ENCODE measurements around the gene RASSF1. TPM values are rescaled to one million over a fixed set of nuclear protein-coding genes. Genes with fewer than 3 reads are reported as not detected.
A peak's percentile ranks its signal among the peaks of the same experiment; 100 is the strongest.

RASSF1 gene
- total RNA-seq, 2 experiments from 2014 or later = 68.0 to 71.2 TPM

- no peak for TF ChIP-seq CTCF (IDR thresholded peaks at IDR 0.05)
- ChIA-PET CTCF (no interaction called here), POLR2A (no interaction called here)
- ATAC-seq (ENCODE audit: poor library complexity) (no peak), DNase-seq (peak in 1 of 14 experiments; percentile 20)
- Histone ChIP-seq H3K4me3 (ENCODE audit: low read length) (no peak overlapping the region), H3K27ac (ENCODE audit: low read depth in 1 of 2, low read length in 2 of 2) (no peak overlapping the region), H3K9me3 (ENCODE audit: control insufficient read depth in 1 of 2, insufficient read depth in 1 of 2, low read length in 2 of 2) (no peaks in the 10 kb centered on the region), H3K27me3 (ENCODE audit: control insufficient read depth in 1 of 2, insufficient read depth in 2 of 2, low read length in 2 of 2) (no peaks in the 10 kb centered on the region), H3K36me3 (ENCODE audit: insufficient read depth, low read length) (peaks cover 49% of the 10 kb centered on the region), H3K4me1 (ENCODE audit: insufficient read depth, low read length) (peaks cover 53% of the 10 kb centered on the region)
- intact Hi-C loops (cut with DNase I, micrococcal nuclease) = no loop called here
- H3K4me3 Mint-ChIP-seq = no peak overlapping the region
- no peaks in the 10 kb centered on the region for H3K9me3 Mint-ChIP-seq
- H3K4me1 Mint-ChIP-seq (ENCODE audit: low read depth) = peaks cover 35% of the 10 kb centered on the region
- peaks cover 51% of the 10 kb centered on the region for H3K36me3 Mint-ChIP-seq (ENCODE audit: low read depth)
- no peak overlapping the region for H3K27ac Mint-ChIP-seq
- no peaks in the 10 kb centered on the region for H3K27me3 Mint-ChIP-seq
Observed at GRCh38 chr3:50330330-50330729, 10.3 kb downstream of the RASSF1 start.

- TF ChIP-seq CTCF (IDR thresholded peaks at IDR 0.05) = no peak
- intact Hi-C loops (cut with DNase I, micrococcal nuclease) = loop anchor here in 1 of 2 experiments (1.0 kb wide), 1 partner anchor 9 kb away; no protein-coding TSS in a partner anchor
- Mint-ChIP-seq H3K9me3 (no peaks in the 10 kb centered on the region), H3K27ac (peak within 1 kb of the TSS; percentile 92), H3K36me3 (ENCODE audit: low read depth) (peaks cover 52% of the 10 kb centered on the region), H3K4me3 (peak within 1 kb of the TSS; percentile 97), H3K27me3 (no peaks in the 10 kb centered on the region), H3K4me1 (ENCODE audit: low read depth) (peaks cover 30% of the 10 kb centered on the region)
- DNase-seq (peak; percentile 91 to 98 (median 94)), ATAC-seq (ENCODE audit: poor library complexity) (peak; percentile 95)
- peaks cover 41% of the 10 kb centered on the region for H3K4me1 ChIP-seq (ENCODE audit: insufficient read depth, low read length)
- peaks cover 45% of the 10 kb centered on the region for H3K36me3 ChIP-seq (ENCODE audit: insufficient read depth, low read length)
- H3K27me3 ChIP-seq (ENCODE audit: control insufficient read depth in 1 of 2, insufficient read depth in 2 of 2, low read length in 2 of 2) = no peaks in the 10 kb centered on the region
- no peaks in the 10 kb centered on the region for H3K9me3 ChIP-seq (ENCODE audit: control insufficient read depth in 1 of 2, insufficient read depth in 1 of 2, low read length in 2 of 2)
- H3K4me3 ChIP-seq (ENCODE audit: low read length) = peak within 1 kb of the TSS; percentile 90
- POLR2A ChIA-PET = interaction anchor here (0.5 to 4.7 kb wide), 14 partner anchors 10 to 1855 kb away, joined by 3 to 58 read pairs (median 4); partner anchors contain the start of genes CYB561D2, HYAL3, MANF and NAA80
- CTCF ChIA-PET = interaction anchor here (0.6 to 1.6 kb wide), 2 partner anchors 9 to 19 kb away, joined by 3 to 5 read pairs; no protein-coding TSS in a partner anchor
- peak within 1 kb of the TSS; percentile 47 to 81 for H3K27ac ChIP-seq (ENCODE audit: low read depth in 1 of 2, low read length in 2 of 2)
Observed at GRCh38 chr3:50327943-50328691, 12.5 kb downstream of the RASSF1 start, which contains the start of gene TUSC2. Gene TUSC2 (minus strand): TSS chr3:50328223. CDS start chr3:50328099, 124 bp downstream.

- H3K36me3 Mint-ChIP-seq (ENCODE audit: low read depth) = peaks cover 49% of the 10 kb centered on the region
- ChIA-PET CTCF (interaction anchor here (1.6 kb wide), 1 partner anchor 10 kb away, joined by 5 read pairs; no protein-coding TSS in a partner anchor), POLR2A (interaction anchor here (1.0 to 4.7 kb wide), 8 partner anchors 11 to 1854 kb away, joined by 3 to 58 read pairs (median 8); partner anchors contain the start of genes CYB561D2, HYAL3, MANF and NAA80)
- H3K4me1 ChIP-seq (ENCODE audit: insufficient read depth, low read length) = peaks cover 46% of the 10 kb centered on the region
- peaks cover 30% of the 10 kb centered on the region for H3K4me1 Mint-ChIP-seq (ENCODE audit: low read depth)
- H3K36me3 ChIP-seq (ENCODE audit: insufficient read depth, low read length) = peaks cover 40% of the 10 kb centered on the region
- intact Hi-C loops (cut with DNase I, micrococcal nuclease) = no loop called here
- ATAC-seq (ENCODE audit: poor library complexity) (no peak), DNase-seq (peak in 1 of 14 experiments; percentile 16)
- H3K4me3 ChIP-seq (ENCODE audit: low read length) = peak overlapping the region; percentile 90
- no peaks in the 10 kb centered on the region for H3K27me3 Mint-ChIP-seq
- no peak overlapping the region for H3K27ac ChIP-seq (ENCODE audit: low read depth in 1 of 2, low read length in 2 of 2)
- H3K27me3 ChIP-seq (ENCODE audit: control insufficient read depth in 1 of 2, insufficient read depth in 2 of 2, low read length in 2 of 2) = no peaks in the 10 kb centered on the region
- no peaks in the 10 kb centered on the region for H3K9me3 Mint-ChIP-seq
- peak overlapping the region; percentile 97 for H3K4me3 Mint-ChIP-seq
- no peak for TF ChIP-seq CTCF (IDR thresholded peaks at IDR 0.05)
- no peaks in the 10 kb centered on the region for H3K9me3 ChIP-seq (ENCODE audit: control insufficient read depth in 1 of 2, insufficient read depth in 1 of 2, low read length in 2 of 2)
- H3K27ac Mint-ChIP-seq = peak overlapping the region; percentile 92
Observed at GRCh38 chr3:50327129-50327528, 13.5 kb downstream of the RASSF1 start.

All from CD4-positive, alpha-beta T cell (primary cell).